Thyroid gland (tissue), 4 donors: Measurements from ENCODE around the gene PANX2.

Experiments
- CTCF ChIP-seq, 6 experiments: fragments of 200-600 bp in 3 of 6; fragments of 450-650 bp in 3 of 6; sonication (generic) in 3 of 6; IDR thresholded peaks; one replicate each; pipeline ENCODE4 v1.5.1; 2016 to 2019; ENCODE audit warnings: antibody characterized with exemption in 6 of 6, mild to moderate bottlenecking in 2 of 6, inconsistent platforms in 1 of 6, moderate library complexity in 1 of 6
- POLR2A ChIP-seq, 2 donors: fragments of 450-650 bp; IDR thresholded peaks; one replicate each; pipeline ENCODE4 v1.6.1; 2017; ENCODE audit warnings: antibody characterized with exemption in 2 of 2, mild to moderate bottlenecking in 2 of 2, moderate library complexity in 1 of 2

GRCh38 chr22:50190941-50191741, 20.6 kb downstream of the PANX2 start:
- TF ChIP-seq CTCF (IDR thresholded peaks at IDR 0.05) (no peak), POLR2A (IDR thresholded peaks at IDR 0.05) (no peak)
